Measurements from ENCODE around the gene NFATC3.

NFATC3 gene

GRCh38 chr16:68233085-68233834 is 148.1 kb downstream of the NFATC3 start:
- no peak for DNase-seq

GRCh38 chr16:68233835-68234187 is 148.6 kb downstream of the NFATC3 start:
- DNase-seq: no peak

- no peak for DNase-seq
These were observed 149.3 kb downstream of the NFATC3 start for GRCh38 chr16:68234188-68235107.

- DNase-seq: no peak
These were observed 150.1 kb downstream of the NFATC3 start for GRCh38 chr16:68235108-68235886.

- DNase-seq: no peak
These were observed 150.6 kb downstream of the NFATC3 start, which contains the start of gene ESRP2 for GRCh38 chr16:68235887-68236136. Gene ESRP2 (minus strand): TSS chr16:68236127. CDS start chr16:68236045, 82 bp downstream.

GRCh38 chr16:68236137-68236825 is 151.1 kb downstream of the NFATC3 start:
- peak; percentile 21 for DNase-seq

GRCh38 chr16:68236826-68237242 is 151.7 kb downstream of the NFATC3 start:
- DNase-seq: no peak

GRCh38 chr16:68237243-68238028 is 152.3 kb downstream of the NFATC3 start:
- peak; percentile 85 for DNase-seq

- no peak for DNase-seq
These were observed 152.8 kb downstream of the NFATC3 start for GRCh38 chr16:68238029-68238345.

- DNase-seq: no peak
These were observed 156.9 kb downstream of the NFATC3 start for GRCh38 chr16:68242085-68242484.

- DNase-seq: no peak
These were observed 158.0 kb downstream of the NFATC3 start for GRCh38 chr16:68242926-68243858.

- DNase-seq: no peak
These were observed 159.3 kb downstream of the NFATC3 start for GRCh38 chr16:68244481-68244902.

GRCh38 chr16:68244903-68245853 is 160.0 kb downstream of the NFATC3 start, which contains the start of gene PLA2G15:
Gene PLA2G15 (plus strand): TSS chr16:68245373. CDS start chr16:68245427, 54 bp downstream.
- peak; percentile 96 for DNase-seq

GRCh38 chr16:68246121-68246520 is 161.0 kb downstream of the NFATC3 start:
- no peak for DNase-seq

- no peak for DNase-seq
These were observed 161.5 kb downstream of the NFATC3 start for GRCh38 chr16:68246666-68247065.

- DNase-seq: no peak
These were observed 162.2 kb downstream of the NFATC3 start for GRCh38 chr16:68247400-68247799.

GRCh38 chr16:68247932-68248331 is 162.8 kb downstream of the NFATC3 start:
- no peak for DNase-seq

- no peak for DNase-seq
These were observed 164.2 kb downstream of the NFATC3 start for GRCh38 chr16:68249371-68249770.

- no peak for DNase-seq
These were observed 165.8 kb downstream of the NFATC3 start for GRCh38 chr16:68250951-68251350.

- DNase-seq: no peak
These were observed 166.7 kb downstream of the NFATC3 start for GRCh38 chr16:68251832-68252231.

All from activated effector memory CD4-positive, alpha-beta T cell treated with Interleukin-2 at 50 U/mL for 16 hours (primary cell).